Natural killer cell (primary cell): ENCODE measurements around the gene TFRC. TPM values are rescaled to one million over a fixed set of nuclear protein-coding genes. Genes with fewer than 3 reads are reported as not detected.

Experiments used
- ATAC-seq, 3 donors: fragments of 150-1000 bp in 2 of 3; fragments of 200-7000 bp in 1 of 3; cut with Tn5 transposase; 1 replicate in 1 of 3; 2 replicates in 2 of 3; pipeline ENCODE4 v1.10.0; 2021; ENCODE audit warnings: mild to moderate bottlenecking in 2 of 3, moderate library complexity in 2 of 3
- DNase-seq, 2 donors: peaks; one replicate each; pipeline versions ENCODE4 v3.0.0 to v3.0.0-alpha.2; 2013 to 2021; ENCODE audit warnings: mixed read lengths in 1 of 2
- H3K27ac ChIP-seq: one replicate; pipeline ENCODE4 v1.5.1; 2013; ENCODE audit warnings: mild to moderate bottlenecking, low read length
- H3K27me3 ChIP-seq: one replicate; pipeline ENCODE4 v1.6.1; 2013; ENCODE audit warnings: low read length; ENCODE audit not compliant: control insufficient read depth, insufficient read depth
- H3K36me3 ChIP-seq: one replicate; pipeline ENCODE4 v1.6.1; 2013; ENCODE audit warnings: low read length; ENCODE audit not compliant: control insufficient read depth, insufficient read depth
- H3K4me1 ChIP-seq: one replicate; pipeline ENCODE4 v1.6.1; 2013; ENCODE audit warnings: low read length; ENCODE audit not compliant: control insufficient read depth, insufficient read depth
- H3K4me3 ChIP-seq: one replicate; pipeline ENCODE4 v1.5.1; 2013; ENCODE audit warnings: low read length
- H3K9me3 ChIP-seq: one replicate; pipeline ENCODE4 v1.6.1; 2013; ENCODE audit warnings: low read length; ENCODE audit not compliant: control insufficient read depth, insufficient read depth
- H3K27ac Mint-ChIP-seq, 2 donors: one replicate each; pipeline ENCODE4 v1.8.0; 2022; ENCODE audit warnings: mild to moderate bottlenecking in 2 of 2, mixed read lengths in 2 of 2, moderate library complexity in 1 of 2
- H3K27me3 Mint-ChIP-seq, 2 donors: one replicate each; pipeline ENCODE4 v1.8.0; 2022; ENCODE audit warnings: low read depth in 2 of 2, mixed read lengths in 2 of 2
- H3K36me3 Mint-ChIP-seq: one replicate; pipeline ENCODE4 v1.8.0; 2022; ENCODE audit warnings: mixed read lengths
- H3K4me1 Mint-ChIP-seq, 2 donors: one replicate each; pipeline ENCODE4 v1.8.0; 2022; ENCODE audit warnings: mixed read lengths in 2 of 2
- H3K4me3 Mint-ChIP-seq: one replicate; pipeline ENCODE4 v1.8.0; 2022; ENCODE audit warnings: mild to moderate bottlenecking, moderate library complexity, mixed read lengths
- H3K9me3 Mint-ChIP-seq, 2 donors: one replicate each; pipeline ENCODE4 v1.8.0; 2022; ENCODE audit warnings: mixed read lengths in 2 of 2
- CTCF ChIP-seq: fragments of 200-600 bp; IDR thresholded peaks from one replicate; pipeline ENCODE4 v1.8.0; 2022; ENCODE audit warnings: antibody characterized with exemption
- WGBS: methylation state at CpG from one replicate; pipeline ENCODE4 v1.1.7; 2013; ENCODE audit warnings: missing lambda C conversion rate; ENCODE audit not compliant: insufficient coverage; 5-methylcytosine and 5-hydroxymethylcytosine counted together
- intact Hi-C: fragments of 100-400 bp; cut with micrococcal nuclease; formaldehyde crosslinking; loops from one replicate; pipeline ENCODE4 v1.14.2; 2022
- total RNA-seq, 4 donors: library from RNA; stranded (reverse); fragments of 120-200 nt in 1 of 4; gene quantifications; one replicate each; pipeline versions ENCODE4 v1.2.3 to v1.2.4, GENCODE V29; 2013 to 2022

TFRC gene
- total RNA-seq, 3 donors from 2014 or later (not counting 1 experiment from before 2014, with no cell fraction given): 74.3 to 111 (median 78.3) TPM

DNA sequence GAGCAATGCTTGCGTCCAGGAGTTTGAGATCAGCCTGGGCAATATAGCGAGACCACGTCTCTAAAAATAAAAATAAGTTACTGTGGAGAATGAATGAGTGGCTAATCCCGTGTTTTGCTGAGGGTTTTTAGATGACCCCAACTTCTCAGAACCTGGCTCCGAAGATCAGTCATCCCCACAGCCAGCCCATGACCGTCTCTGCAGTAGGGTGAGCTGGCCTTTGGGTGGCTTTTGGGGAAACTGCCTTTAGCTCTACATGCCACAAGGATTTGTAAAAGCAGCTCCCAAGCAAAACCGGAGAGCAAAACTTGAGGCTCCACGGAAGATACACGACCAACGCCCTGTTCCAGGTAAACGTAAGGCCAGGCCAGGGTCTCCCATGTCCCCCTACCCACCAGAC is 39.2 kb upstream of the TFRC start:
- Histone ChIP-seq H3K27me3 (no peaks in the 10 kb centered on the region), H3K4me1 (peaks cover 41% of the 10 kb centered on the region), H3K27ac (no peak overlapping the region), H3K36me3 (no peaks in the 10 kb centered on the region), H3K9me3 (no peaks in the 10 kb centered on the region), H3K4me3 (no peak overlapping the region)
- no peak overlapping the region for H3K27ac Mint-ChIP-seq
- WGBS: 84% methylated on average over 11 of the region's 11 CpGs
- DNase-seq (no peak), ATAC-seq (no peak)
- intact Hi-C loops: no loop called here
- no peak for TF ChIP-seq CTCF
- H3K27me3 Mint-ChIP-seq: no peaks in the 10 kb centered on the region
- peaks cover 15 to 29% of the 10 kb centered on the region in 2 donors for H3K4me1 Mint-ChIP-seq
- no peak overlapping the region for H3K4me3 Mint-ChIP-seq
- H3K9me3 Mint-ChIP-seq: no peaks in the 10 kb centered on the region
- H3K36me3 Mint-ChIP-seq: no peaks in the 10 kb centered on the region

GRCh38 chr3:196120291-196120951 is 38.5 kb upstream of the TFRC start:
- Histone ChIP-seq H3K4me3 (no peak overlapping the region), H3K27ac (no peak overlapping the region), H3K4me1 (peaks cover 41% of the 10 kb centered on the region), H3K9me3 (no peaks in the 10 kb centered on the region), H3K36me3 (no peaks in the 10 kb centered on the region), H3K27me3 (no peaks in the 10 kb centered on the region)
- ATAC-seq: peak in 2 of 3 donors; percentile 29 to 54
- DNase-seq: peak in 1 of 2 donors; percentile 42
- Mint-ChIP-seq H3K36me3 (no peaks in the 10 kb centered on the region), H3K27ac (no peak overlapping the region), H3K9me3 (no peaks in the 10 kb centered on the region), H3K4me1 (peaks cover 15 to 29% of the 10 kb centered on the region in 2 donors), H3K27me3 (no peaks in the 10 kb centered on the region), H3K4me3 (no peak overlapping the region)
- 47% methylated on average over 14 of the region's 14 CpGs for WGBS
- intact Hi-C loops: no loop called here
- no peak for TF ChIP-seq CTCF

DNA sequence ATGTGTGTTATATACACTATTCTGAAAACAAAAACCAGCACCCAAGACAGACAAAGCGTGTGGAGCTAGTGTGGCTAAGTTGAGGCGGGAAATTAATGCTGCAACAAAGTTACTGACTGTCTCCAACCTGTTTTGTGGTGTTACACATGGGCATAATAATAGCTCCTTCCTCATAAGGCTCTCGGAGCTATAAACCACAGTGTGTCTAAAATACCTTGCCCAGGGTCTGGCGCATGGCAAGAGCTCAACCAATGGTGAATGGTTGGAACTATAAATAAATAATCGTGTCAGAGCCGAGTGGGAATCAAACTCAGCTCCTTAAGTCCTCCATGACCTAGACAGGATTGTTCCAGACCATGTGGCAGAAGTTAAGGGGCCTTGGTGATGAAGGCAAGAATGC is 35.9 kb upstream of the TFRC start:
- H3K36me3 Mint-ChIP-seq: no peaks in the 10 kb centered on the region
- Histone ChIP-seq H3K27ac (peak overlapping the region; percentile 18), H3K9me3 (no peaks in the 10 kb centered on the region), H3K27me3 (no peaks in the 10 kb centered on the region), H3K4me1 (peaks cover 37% of the 10 kb centered on the region), H3K4me3 (no peak overlapping the region), H3K36me3 (no peaks in the 10 kb centered on the region)
- no peak overlapping the region for H3K27ac Mint-ChIP-seq
- no peak overlapping the region for H3K4me3 Mint-ChIP-seq
- ATAC-seq (no peak), DNase-seq (no peak)
- 2% methylated on average over 6 of the region's 6 CpGs for WGBS
- intact Hi-C loops: no loop called here
- H3K9me3 Mint-ChIP-seq: no peaks in the 10 kb centered on the region
- H3K4me1 Mint-ChIP-seq: peaks cover 15 to 24% of the 10 kb centered on the region in 2 donors
- TF ChIP-seq CTCF: no peak
- no peaks in the 10 kb centered on the region for H3K27me3 Mint-ChIP-seq

DNA sequence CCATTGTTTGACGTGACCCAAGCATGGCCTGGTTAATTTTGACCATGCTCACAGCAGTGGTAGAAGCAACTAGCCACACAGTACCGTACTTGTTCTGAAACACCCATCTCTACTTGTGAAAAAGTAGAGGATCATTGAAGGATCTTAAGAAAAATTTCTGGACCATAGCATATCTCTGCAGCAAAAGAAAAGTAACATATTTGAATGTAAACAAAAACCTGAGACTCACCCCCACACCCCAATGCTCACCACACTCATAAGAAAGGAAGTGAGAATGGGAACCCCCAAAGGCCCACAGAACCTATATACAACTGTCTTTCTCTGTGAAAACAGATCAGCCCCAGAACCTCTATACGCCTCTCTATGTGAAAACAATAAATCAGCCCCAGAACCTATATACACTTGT is 33.8 kb upstream of the TFRC start:
- Mint-ChIP-seq H3K27ac (no peak overlapping the region), H3K9me3 (no peaks in the 10 kb centered on the region), H3K36me3 (no peaks in the 10 kb centered on the region), H3K4me1 (peaks cover 8 to 11% of the 10 kb centered on the region in 2 donors), H3K4me3 (no peak overlapping the region), H3K27me3 (no peaks in the 10 kb centered on the region)
- no peaks in the 10 kb centered on the region for H3K36me3 ChIP-seq
- no peak for TF ChIP-seq CTCF
- H3K4me3 ChIP-seq: no peak overlapping the region
- intact Hi-C loops: no loop called here
- 45% methylated on average over 2 of the region's 3 CpGs for WGBS
- DNase-seq (peak in 1 of 2 donors; percentile 47), ATAC-seq (peak in 2 of 3 donors; percentile 36 to 51)
- no peaks in the 10 kb centered on the region for H3K27me3 ChIP-seq
- peak overlapping the region; percentile 26 for H3K27ac ChIP-seq
- peaks cover 18% of the 10 kb centered on the region for H3K4me1 ChIP-seq
- no peaks in the 10 kb centered on the region for H3K9me3 ChIP-seq
